NCI-H510A (cell line): ENCODE results near the gene TRIM46.

Source experiments
- DNase-seq: peaks from one replicate; lab custom pipeline; 2025; lab: John Stamatoyannopoulos, UW

The TRIM46 gene

GRCh38 chr1:155171836-155172731 is 1.6 kb upstream of the TRIM46 start:
- no peak for DNase-seq

GRCh38 chr1:155172732-155173477 is 744 bp upstream of the TRIM46 start, which contains the start of gene KRTCAP2:
Gene KRTCAP2 (minus strand): TSS chr1:155173304. CDS start chr1:155173224, 80 bp downstream.
- DNase-seq: peak; percentile 89

- peak; percentile 59 for DNase-seq
Measured at GRCh38 chr1:155174324-155175280, 953 bp downstream of the TRIM46 start.

GRCh38 chr1:155175281-155175926 is 1.8 kb downstream of the TRIM46 start:
- no peak for DNase-seq

GRCh38 chr1:155175927-155176371 is 2.3 kb downstream of the TRIM46 start:
- DNase-seq: no peak

GRCh38 chr1:155176544-155177071 is 3.0 kb downstream of the TRIM46 start:
- peak; percentile 30 for DNase-seq

- DNase-seq: no peak
Measured at GRCh38 chr1:155177192-155177917, 3.7 kb downstream of the TRIM46 start.

GRCh38 chr1:155177918-155178281 is 4.3 kb downstream of the TRIM46 start:
- DNase-seq: no peak

GRCh38 chr1:155178441-155179111 is 4.9 kb downstream of the TRIM46 start:
- DNase-seq: no peak

GRCh38 chr1:155179112-155180031 is 5.7 kb downstream of the TRIM46 start:
- no peak for DNase-seq

- DNase-seq: no peak
Measured at GRCh38 chr1:155181371-155182051, 7.9 kb downstream of the TRIM46 start.

- DNase-seq: no peak
Measured at GRCh38 chr1:155182052-155182550, 8.5 kb downstream of the TRIM46 start.

GRCh38 chr1:155183775-155184221 is 10.1 kb downstream of the TRIM46 start:
- no peak for DNase-seq

GRCh38 chr1:155184351-155184811 is 10.7 kb downstream of the TRIM46 start:
- no peak for DNase-seq

- no peak for DNase-seq
Measured at GRCh38 chr1:155184835-155185782, 11.5 kb downstream of the TRIM46 start.

- DNase-seq: no peak
Measured at GRCh38 chr1:155185783-155186066, 12.1 kb downstream of the TRIM46 start.
